HG02973 (cell line): ENCODE measurements around the gene IL1F10.
"Not testable (repeated sequence)": the region's sequence is repeated elsewhere in the genome, so short reads cannot be mapped to it uniquely, and the experiment has no call there.

ENCODE experiments used
- ATAC-seq: cut with Tn5 transposase; IDR thresholded peaks from one replicate; pipeline ENCODE4 v1.9.1; 2021; ENCODE audit warnings: moderate library complexity; ENCODE audit not compliant: unreplicated experiment

IL1F10 gene

GRCh38 chr2:113080134-113080533 is 12.4 kb downstream of the IL1F10 start:
- ATAC-seq, result no peak

DNA sequence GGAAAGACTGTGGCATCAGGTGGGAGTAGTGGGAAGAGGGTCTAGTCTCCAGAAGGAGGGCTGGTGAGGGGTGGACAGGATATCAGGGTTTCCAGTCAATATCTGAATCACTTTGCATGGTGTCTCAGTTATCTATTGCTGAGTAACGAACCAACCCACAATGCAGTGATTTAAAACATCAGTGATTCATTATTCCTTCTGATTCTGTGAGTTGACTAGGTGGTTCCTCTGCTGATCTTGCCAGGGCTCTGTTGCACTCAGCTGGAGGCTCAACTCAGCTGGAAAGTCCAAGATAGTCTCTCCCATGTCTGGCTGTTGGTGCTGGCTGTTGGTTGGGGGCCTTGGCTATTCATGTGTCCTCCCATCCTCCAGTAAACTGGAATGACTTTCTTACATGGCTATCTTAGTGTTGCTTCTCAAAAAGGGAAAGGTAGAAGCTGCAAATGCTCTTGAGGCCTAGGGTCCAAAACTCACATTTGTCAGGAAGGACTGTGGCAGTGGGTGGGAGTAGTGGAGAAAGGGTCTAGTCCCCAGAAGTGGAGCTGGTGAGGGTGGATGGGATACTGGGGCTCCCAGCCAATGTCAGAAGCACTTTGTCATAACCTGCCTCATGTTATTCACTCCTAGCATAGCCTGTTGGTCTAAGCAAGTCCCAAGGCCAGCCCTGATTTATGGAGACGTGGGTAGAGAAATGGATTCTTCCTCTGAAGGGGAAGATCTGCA is 13.9 kb downstream of the IL1F10 start:
- ATAC-seq, result no peak

- no peak for ATAC-seq
Observed at GRCh38 chr2:113083296-113083695, 15.5 kb downstream of the IL1F10 start.

DNA sequence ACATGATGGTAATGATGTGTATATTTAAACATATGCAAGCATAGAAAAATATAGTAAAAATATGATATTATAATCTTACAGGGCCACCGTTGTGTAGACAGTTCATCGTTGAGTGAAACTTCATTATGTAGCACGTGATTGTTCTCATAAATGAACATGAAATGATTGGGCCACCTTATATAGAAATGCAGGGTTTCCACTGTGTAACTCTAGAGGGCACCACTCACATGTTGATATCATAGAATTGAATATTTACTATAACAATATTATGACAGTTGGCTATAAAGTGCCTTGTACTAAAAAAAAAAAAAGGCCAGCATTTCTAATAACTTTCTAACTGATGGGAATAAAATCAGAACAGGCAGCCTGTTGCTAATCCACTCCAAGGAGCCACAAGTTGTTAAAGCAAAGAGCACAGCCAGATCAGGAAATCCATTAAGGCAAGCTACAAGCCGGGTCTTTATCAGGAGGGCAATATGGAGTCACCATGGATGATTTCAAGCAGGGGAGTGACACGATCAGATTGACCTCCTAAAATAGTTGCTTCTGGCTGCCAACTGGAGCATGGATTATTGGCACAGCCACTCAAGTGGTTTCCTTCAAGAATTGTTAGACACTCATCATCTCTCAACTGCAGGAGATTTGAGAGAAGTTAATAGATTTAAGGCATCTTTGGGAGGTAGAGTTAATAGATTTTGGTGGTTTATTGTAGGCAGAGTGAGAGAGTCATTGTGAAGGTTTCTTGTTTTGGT is 16.7 kb downstream of the IL1F10 start:
- no peak for ATAC-seq

GRCh38 chr2:113085542-113085941 is 17.8 kb downstream of the IL1F10 start:
- no peak for ATAC-seq

DNA sequence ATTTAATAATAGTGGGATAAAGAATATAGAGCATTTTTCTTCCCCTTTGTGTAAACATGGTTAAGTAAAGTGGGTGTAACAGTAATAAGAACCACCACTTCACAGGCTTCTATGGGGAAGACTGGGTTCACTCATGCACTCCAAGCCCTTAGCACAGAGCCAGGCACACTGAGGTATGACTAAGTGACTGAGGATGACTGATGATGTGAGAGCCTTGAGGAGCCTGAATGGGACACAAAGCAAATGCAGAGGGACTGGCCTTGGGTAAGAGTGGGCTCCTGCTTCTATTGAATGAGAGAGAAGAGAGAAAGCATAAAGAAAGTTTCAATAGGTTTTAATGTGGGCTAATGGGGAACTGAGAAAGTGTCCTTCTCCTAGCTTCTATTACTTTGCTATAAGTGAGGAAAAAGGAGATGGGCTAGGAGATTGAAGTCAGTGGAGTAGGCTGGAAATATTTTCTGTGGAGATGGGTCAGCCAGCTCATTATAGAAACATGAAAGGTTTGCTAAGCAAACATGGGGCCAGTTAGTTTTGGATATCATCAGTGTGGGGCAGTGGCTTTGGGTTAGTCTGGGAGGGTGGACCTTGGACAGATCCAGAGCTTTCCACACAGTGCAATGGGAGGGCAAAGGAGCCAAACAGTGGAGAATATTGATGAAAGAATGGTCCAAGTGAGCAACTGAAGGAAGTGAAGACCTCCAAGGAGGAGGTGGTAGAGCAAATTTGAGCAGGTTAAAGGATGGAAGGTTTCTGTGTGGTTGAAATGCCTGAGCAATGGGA is 20.6 kb downstream of the IL1F10 start:
- ATAC-seq, result no peak

DNA sequence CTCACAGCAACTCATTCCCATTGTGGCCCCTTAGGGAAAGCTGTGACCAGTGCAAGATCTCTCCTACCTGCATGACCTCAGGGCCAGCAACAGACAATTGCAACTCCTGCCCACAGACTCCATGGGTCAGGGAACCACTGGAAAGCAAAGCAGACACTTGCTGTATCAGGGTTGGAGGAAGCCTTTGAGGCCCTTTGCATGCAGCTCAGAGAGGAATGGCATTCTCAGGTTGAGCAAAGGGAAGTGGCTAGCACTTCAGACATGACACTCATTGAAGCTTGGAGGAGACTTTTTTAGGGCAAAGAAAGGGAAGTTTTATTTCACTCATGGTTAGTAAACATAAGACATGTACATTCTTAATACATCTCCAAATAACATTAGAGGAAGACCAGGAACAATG is 22.1 kb downstream of the IL1F10 start:
- no peak for ATAC-seq

DNA sequence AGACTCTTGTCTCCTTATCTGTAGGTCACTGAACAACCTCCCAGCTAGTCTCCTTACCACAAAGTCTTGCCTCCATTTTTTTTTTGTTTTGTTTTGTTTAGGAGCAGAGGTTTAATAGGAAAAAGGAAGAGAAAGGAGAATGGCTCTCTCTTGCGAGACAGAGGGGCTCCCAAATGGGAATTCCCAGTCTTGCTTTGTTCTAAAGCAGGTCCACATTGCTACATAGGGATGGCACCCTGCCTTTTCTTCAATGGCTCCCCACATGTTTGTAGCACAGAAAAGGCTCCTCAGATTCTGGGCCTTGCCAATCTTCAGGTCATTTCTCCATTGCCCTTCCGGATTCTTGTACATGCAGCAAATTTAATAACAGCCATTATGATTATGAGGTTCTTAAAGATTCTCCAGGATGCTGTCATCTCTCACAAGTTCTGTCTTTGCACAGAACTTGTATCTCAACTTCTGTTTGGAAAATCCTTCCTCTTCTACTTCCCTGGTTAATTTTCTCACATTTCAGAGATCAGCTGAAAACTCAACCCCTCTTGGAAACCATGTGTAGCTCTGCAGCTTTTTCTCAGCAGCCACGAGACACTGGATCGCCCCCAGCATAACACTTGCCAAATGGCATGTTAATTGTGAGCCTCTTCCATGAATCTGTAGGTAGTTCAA is 23.6 kb downstream of the IL1F10 start:
- no peak for ATAC-seq

- no peak for ATAC-seq
Observed at GRCh38 chr2:113092864-113093612, 25.3 kb downstream of the IL1F10 start.

GRCh38 chr2:113093613-113093977 is 25.8 kb downstream of the IL1F10 start:
- no peak for ATAC-seq

GRCh38 chr2:113096306-113096705 is 28.5 kb downstream of the IL1F10 start:
- ATAC-seq, result not testable (repeated sequence)

- not testable (repeated sequence) for ATAC-seq
Observed at GRCh38 chr2:113096842-113097618, 29.3 kb downstream of the IL1F10 start.

GRCh38 chr2:113098041-113098440 is 30.3 kb downstream of the IL1F10 start:
- ATAC-seq, result peak; percentile 70

GRCh38 chr2:113098532-113098931 is 30.8 kb downstream of the IL1F10 start:
- no peak for ATAC-seq

DNA sequence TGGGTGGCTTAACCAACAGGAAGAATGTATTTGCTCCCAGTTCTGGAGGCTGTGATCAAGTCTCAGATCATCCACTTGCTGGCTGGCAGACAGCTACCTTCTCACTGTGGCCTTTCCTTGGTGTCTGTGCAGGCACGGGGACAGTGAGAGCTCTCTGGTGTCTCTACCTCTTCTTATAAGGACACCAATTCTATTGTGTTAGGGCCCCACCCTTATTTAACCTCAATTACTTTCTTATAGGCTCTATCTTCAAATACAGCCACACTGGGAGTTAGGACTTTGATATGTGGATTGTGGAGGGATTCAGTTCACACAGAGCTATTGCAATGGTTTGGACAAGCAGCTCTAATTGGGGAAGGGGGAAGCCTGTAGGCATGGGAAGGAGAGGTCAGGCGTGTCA is 34.4 kb downstream of the IL1F10 start:
- no peak for ATAC-seq

DNA sequence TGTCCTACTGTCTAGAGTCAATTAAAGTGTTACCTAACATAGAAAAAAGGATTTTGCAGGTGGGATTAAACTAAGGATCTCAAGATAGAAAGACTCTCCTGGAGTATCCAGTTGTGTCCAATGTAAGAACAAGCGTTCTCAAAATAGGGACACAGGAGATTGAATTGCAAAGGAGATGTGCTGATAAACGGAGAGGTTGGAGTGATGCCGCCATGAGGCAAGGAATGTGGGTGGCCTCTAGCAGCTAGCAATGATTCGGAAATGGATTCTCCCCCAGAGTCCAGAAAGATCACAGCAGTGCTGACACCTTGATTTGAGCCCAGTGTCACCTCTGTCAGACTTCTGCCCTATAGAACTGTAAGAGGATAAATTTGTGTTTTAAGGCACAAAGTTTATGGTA is 35.5 kb downstream of the IL1F10 start:
- no peak for ATAC-seq

DNA sequence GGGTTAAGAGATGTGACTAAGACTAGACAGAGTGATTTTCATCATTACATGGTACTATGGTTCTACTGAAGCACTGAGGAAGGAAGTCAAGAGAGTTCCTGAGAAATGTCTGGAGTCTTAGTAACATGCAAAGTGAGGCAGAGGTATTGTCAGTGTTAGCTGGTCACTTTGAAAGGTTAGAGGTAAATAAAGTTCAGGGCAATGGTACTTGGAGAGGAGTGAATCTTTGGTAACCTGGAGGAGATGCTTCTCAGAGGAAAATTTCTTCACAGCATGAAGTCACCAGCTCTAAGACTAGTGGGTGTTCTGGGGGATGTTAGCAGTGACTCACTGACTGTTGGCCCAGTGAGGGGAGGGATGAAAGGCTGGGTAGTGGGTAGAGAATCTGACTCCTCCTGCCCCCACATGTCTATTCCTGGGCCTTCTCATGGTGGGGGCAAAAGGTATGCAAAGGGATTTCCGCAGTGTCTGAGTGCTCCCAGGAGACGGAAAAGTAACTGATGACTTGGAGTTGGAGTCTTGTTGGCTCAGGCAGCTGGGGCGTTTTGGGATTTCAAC is 36.4 kb downstream of the IL1F10 start:
- no peak for ATAC-seq

DNA sequence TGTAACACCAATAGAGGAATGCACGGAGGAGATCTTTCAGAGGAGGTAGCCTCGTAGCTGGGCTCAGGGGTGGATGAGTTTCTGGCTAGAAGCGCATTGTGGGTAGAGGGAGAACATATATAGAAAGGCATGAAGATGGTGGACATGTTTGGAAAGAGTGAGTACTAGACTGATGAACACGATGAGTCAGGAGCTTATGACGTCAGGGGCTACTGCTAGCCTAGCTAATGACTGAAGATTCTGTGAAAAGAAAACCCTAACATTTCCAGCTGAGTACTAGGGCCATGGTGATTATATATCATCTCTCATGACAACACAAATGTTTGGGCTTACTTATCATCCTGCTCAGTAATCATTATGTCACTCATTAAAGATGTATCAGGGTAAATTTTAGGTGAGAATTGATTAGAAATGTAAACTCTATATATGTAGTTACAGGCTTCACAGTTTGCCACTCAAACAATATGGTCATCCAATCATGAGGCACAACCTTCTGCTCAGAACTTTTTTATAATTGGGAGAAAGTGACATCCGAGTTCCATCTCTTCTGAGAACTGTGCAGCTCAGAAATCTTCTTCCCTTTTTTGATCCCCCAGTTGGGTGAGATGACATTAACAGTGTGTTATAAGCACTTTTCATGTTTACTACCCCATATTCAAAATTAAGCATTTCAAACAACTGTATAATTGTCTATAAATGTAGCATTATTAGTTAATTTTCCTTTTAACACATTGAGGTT is 37.4 kb downstream of the IL1F10 start:
- ATAC-seq, result no peak

- no peak for ATAC-seq
Observed at GRCh38 chr2:113111121-113111520, 43.4 kb downstream of the IL1F10 start.
